GM12875 (cell line): ENCODE measurements around the gene PERP.

ENCODE experiments used
- H3K4me3 ChIP-seq: one replicate; pipeline ENCODE4 v1.5.1; 2011; ENCODE audit warnings: low read depth, low read length, control low read depth
- CTCF ChIP-seq: IDR thresholded peaks from 2 replicates; pipeline ENCODE4 v1.5.1; 2011; ENCODE audit warnings: low read depth, mild to moderate bottlenecking, control low read depth, inconsistent platforms, low read length, moderate library complexity, borderline replicate concordance; ENCODE audit not compliant: insufficient read depth

PERP gene

GRCh38 chr6:138044972-138045371, 62.2 kb downstream of the PERP start:
- H3K4me3 ChIP-seq = no peak overlapping the region
- no peak for TF ChIP-seq CTCF

GRCh38 chr6:138044458-138044857, 62.8 kb downstream of the PERP start:
- TF ChIP-seq CTCF = no peak
- no peak overlapping the region for H3K4me3 ChIP-seq
